ENCODE measurements around the gene KCNF1.

KCNF1 gene

GRCh38 chr2:10911291-10912075, at the start of gene KCNF1:
KCNF1 (plus strand) TSS chr2:10911934; CDS start chr2:10912427, 493 bp downstream.
- no peak for DNase-seq (ENCODE audit: low spot score)
- no peak for TF ChIP-seq CTCF (IDR thresholded peaks at IDR 0.05; ENCODE audit: extremely low read depth, missing control alignments)

GRCh38 chr2:10862330-10862729, 49.4 kb upstream of the KCNF1 start:
- DNase-seq (ENCODE audit: low spot score) = no peak
- TF ChIP-seq CTCF (IDR thresholded peaks at IDR 0.05; ENCODE audit: extremely low read depth, missing control alignments) = no peak

- no peak for DNase-seq (ENCODE audit: low spot score)
- TF ChIP-seq CTCF (IDR thresholded peaks at IDR 0.05; ENCODE audit: extremely low read depth, missing control alignments) = no peak
Observed at GRCh38 chr2:10863047-10863446, 48.7 kb upstream of the KCNF1 start.

GRCh38 chr2:10863837-10864236, 47.9 kb upstream of the KCNF1 start:
- peak; percentile 50 for DNase-seq (ENCODE audit: low spot score)
- TF ChIP-seq CTCF (IDR thresholded peaks at IDR 0.05; ENCODE audit: extremely low read depth, missing control alignments) = no peak

- TF ChIP-seq CTCF (IDR thresholded peaks at IDR 0.05; ENCODE audit: extremely low read depth, missing control alignments) = no peak
- no peak for DNase-seq (ENCODE audit: low spot score)
Observed at GRCh38 chr2:10864251-10864650, 47.5 kb upstream of the KCNF1 start.

GRCh38 chr2:10864861-10865636, 46.7 kb upstream of the KCNF1 start:
- no peak for TF ChIP-seq CTCF (IDR thresholded peaks at IDR 0.05; ENCODE audit: extremely low read depth, missing control alignments)
- peak; percentile 73 for DNase-seq (ENCODE audit: low spot score)

GRCh38 chr2:10865841-10866240, 45.9 kb upstream of the KCNF1 start:
- TF ChIP-seq CTCF (IDR thresholded peaks at IDR 0.05; ENCODE audit: extremely low read depth, missing control alignments) = no peak

More at GRCh38 chr2:10865841-10866240, 45.9 kb upstream of the KCNF1 start:
- no peak for DNase-seq (ENCODE audit: low spot score)

All from GM20000 (cell line).